AG09309 (cell line): ENCODE data around the gene NRF1.

ENCODE experiments used
- DNase-seq: peaks from one replicate; pipeline ENCODE4 v3.0.0-alpha.2; 2010; ENCODE audit warnings: low read depth
- H3K4me3 ChIP-seq: 2 replicates; pipeline ENCODE4 v1.5.1; 2011; ENCODE audit warnings: mild to moderate bottlenecking, low read depth, low read length, moderate library complexity; ENCODE audit not compliant: control insufficient read depth
- CTCF ChIP-seq: IDR thresholded peaks from 2 replicates; pipeline ENCODE4 v1.5.1; 2011; ENCODE audit warnings: mild to moderate bottlenecking, low read depth, low read length, inconsistent platforms; ENCODE audit not compliant: insufficient read depth, control insufficient read depth; ENCODE audit errors: missing control alignments

Gene NRF1

GRCh38 chr7:129775695-129776361 lies 164.3 kb downstream of the NRF1 start:
- no peak for DNase-seq
- H3K4me3 ChIP-seq: no peak overlapping the region
- no peak for TF ChIP-seq CTCF

- no peak for TF ChIP-seq CTCF
- DNase-seq: no peak
Measured at GRCh38 chr7:129776362-129776722, 164.8 kb downstream of the NRF1 start.

GRCh38 chr7:129777195-129777844 lies 165.8 kb downstream of the NRF1 start:
- TF ChIP-seq CTCF: no peak
- no peak for DNase-seq
- H3K4me3 ChIP-seq: no peak overlapping the region

More at GRCh38 chr7:129776362-129776722, 164.8 kb downstream of the NRF1 start:
- H3K4me3 ChIP-seq: no peak overlapping the region

GRCh38 chr7:129777993-129778769 lies 166.7 kb downstream of the NRF1 start:
- no peak for DNase-seq
- H3K4me3 ChIP-seq: no peak overlapping the region

GRCh38 chr7:129778770-129779601 lies 167.5 kb downstream of the NRF1 start:
- TF ChIP-seq CTCF: no peak
- H3K4me3 ChIP-seq: no peak overlapping the region
- DNase-seq: no peak

More at GRCh38 chr7:129777993-129778769, 166.7 kb downstream of the NRF1 start:
- TF ChIP-seq CTCF: no peak

- no peak for TF ChIP-seq CTCF
- H3K4me3 ChIP-seq: no peak overlapping the region
- no peak for DNase-seq
Measured at GRCh38 chr7:129779602-129780256, 168.2 kb downstream of the NRF1 start.
